Parathyroid adenoma (tissue), 2 donors: ENCODE data around the gene LY6G6F.

Source experiments
- H2AFZ ChIP-seq: fragments of 300-600 bp; sonication (generic); one replicate; pipeline ENCODE4 v1.7.0; 2017; ENCODE audit warnings: antibody characterized with exemption, mild to moderate bottlenecking
- H3K27ac ChIP-seq: fragments of 300-600 bp; sonication (generic); one replicate; pipeline ENCODE4 v1.7.0; 2017
- H3K27me3 ChIP-seq: fragments of 300-600 bp; sonication (generic); one replicate; pipeline ENCODE4 v1.7.0; 2017; ENCODE audit warnings: low read length; ENCODE audit not compliant: control insufficient read depth, insufficient read depth
- H3K36me3 ChIP-seq: fragments of 300-600 bp; sonication (generic); one replicate; pipeline ENCODE4 v1.7.0; 2017; ENCODE audit warnings: low read length; ENCODE audit not compliant: control insufficient read depth, insufficient read depth
- H3K4me1 ChIP-seq: fragments of 300-600 bp; sonication (generic); one replicate; pipeline ENCODE4 v1.7.0; 2017; ENCODE audit warnings: control low read depth
- H3K4me2 ChIP-seq: fragments of 300-600 bp; sonication (generic); one replicate; pipeline ENCODE4 v1.7.0; 2017; ENCODE audit warnings: low read length
- H3K4me3 ChIP-seq: fragments of 300-600 bp; sonication (generic); one replicate; pipeline ENCODE4 v1.7.0; 2017; ENCODE audit warnings: low read depth, low read length
- H3K79me2 ChIP-seq: fragments of 300-600 bp; sonication (generic); one replicate; pipeline ENCODE4 v1.7.0; 2017; ENCODE audit warnings: control low read depth
- H3K9ac ChIP-seq: fragments of 300-600 bp; sonication (generic); one replicate; pipeline ENCODE4 v1.7.0; 2017; ENCODE audit warnings: mild to moderate bottlenecking
- H3K9me3 ChIP-seq: fragments of 300-600 bp; sonication (generic); one replicate; pipeline ENCODE4 v1.7.0; 2017; ENCODE audit warnings: low read length; ENCODE audit not compliant: control insufficient read depth
- CTCF ChIP-seq: fragments of 300-600 bp; sonication (generic); IDR thresholded peaks from one replicate; pipeline ENCODE4 v1.7.0; 2017; ENCODE audit warnings: antibody characterized with exemption, mild to moderate bottlenecking
- donor health status: primary hyperparathyroidism.

The LY6G6F gene

DNA sequence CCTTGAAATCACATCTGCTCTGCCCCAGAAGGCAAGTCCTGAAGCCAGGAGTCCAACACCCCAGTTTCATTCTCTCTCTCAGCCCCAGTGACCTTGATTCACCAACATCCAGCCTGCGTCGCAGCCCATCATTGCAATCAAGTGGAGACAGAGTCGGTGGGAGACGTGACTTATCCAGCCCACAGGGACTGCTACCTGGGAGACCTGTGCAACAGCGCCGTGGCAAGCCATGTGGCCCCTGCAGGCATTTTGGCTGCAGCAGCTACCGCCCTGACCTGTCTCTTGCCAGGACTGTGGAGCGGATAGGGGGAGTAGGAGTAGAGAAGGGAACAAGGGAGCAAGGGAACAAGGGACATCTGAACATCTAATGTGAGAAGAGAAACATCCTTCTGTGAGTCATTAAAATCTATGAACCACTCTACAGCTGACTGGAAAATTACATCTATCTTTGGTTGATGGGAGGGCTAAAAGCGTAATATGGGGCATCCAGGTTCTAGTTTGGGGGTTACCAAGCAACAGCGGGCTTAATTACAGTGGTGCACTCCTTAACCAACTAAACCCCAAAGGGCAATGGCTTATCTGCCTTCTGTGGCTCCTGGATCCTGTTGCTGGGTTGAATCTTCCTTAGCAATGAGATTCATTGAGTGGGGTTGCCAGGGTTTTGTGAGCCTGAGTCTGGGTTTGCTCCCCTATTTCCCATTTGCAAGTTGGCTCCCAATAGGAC is 11.0 kb downstream of the LY6G6F start:
- H3K4me3 ChIP-seq = no peak overlapping the region
- H3K4me2 ChIP-seq = peak overlapping the region; percentile 45
- peak; percentile 29 for TF ChIP-seq CTCF
- no peaks in the 10 kb centered on the region for H3K9me3 ChIP-seq
- H3K27me3 ChIP-seq = no peaks in the 10 kb centered on the region
- no peak overlapping the region for H3K9ac ChIP-seq
- no peaks in the 10 kb centered on the region for H3K79me2 ChIP-seq
- H3K36me3 ChIP-seq = no peaks in the 10 kb centered on the region
- H3K27ac ChIP-seq = peak overlapping the region; percentile 15
- H3K4me1 ChIP-seq = peaks cover 14% of the 10 kb centered on the region
- H2AFZ ChIP-seq = peak overlapping the region; percentile 3

DNA sequence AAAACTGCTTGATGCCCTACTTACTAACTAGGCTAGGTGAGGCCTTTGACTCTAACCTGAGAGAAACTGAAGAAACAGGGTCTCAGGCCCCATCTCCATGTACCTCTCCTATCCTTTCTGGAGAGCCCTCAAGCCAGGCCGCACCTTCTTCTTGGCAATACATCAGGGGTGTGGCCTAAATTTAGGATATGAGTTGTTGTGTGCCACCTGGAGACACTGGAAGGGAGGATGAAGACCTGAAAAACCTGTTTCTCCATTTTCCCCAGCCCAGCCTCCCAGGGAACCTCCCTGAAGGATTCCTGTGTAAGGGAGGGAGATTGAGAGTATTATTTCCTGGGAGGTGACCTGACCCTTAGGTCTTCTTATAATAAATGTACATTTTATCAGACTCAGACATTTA is 11.6 kb downstream of the LY6G6F start:
- Histone ChIP-seq H2AFZ (peak overlapping the region; percentile 3), H3K27ac (peak overlapping the region; percentile 15), H3K9me3 (no peaks in the 10 kb centered on the region), H3K4me2 (peak overlapping the region; percentile 45), H3K4me3 (no peak overlapping the region), H3K9ac (no peak overlapping the region), H3K79me2 (no peaks in the 10 kb centered on the region), H3K27me3 (no peaks in the 10 kb centered on the region), H3K4me1 (peaks cover 14% of the 10 kb centered on the region), H3K36me3 (no peaks in the 10 kb centered on the region)
- no peak for TF ChIP-seq CTCF

- H2AFZ ChIP-seq = peak overlapping the region; percentile 3
- no peaks in the 10 kb centered on the region for H3K27me3 ChIP-seq
- H3K9me3 ChIP-seq = no peaks in the 10 kb centered on the region
- no peak overlapping the region for H3K9ac ChIP-seq
- H3K79me2 ChIP-seq = no peaks in the 10 kb centered on the region
- no peak overlapping the region for H3K27ac ChIP-seq
- H3K4me2 ChIP-seq = no peak overlapping the region
- no peak for TF ChIP-seq CTCF
- peaks cover 14% of the 10 kb centered on the region for H3K4me1 ChIP-seq
- no peak overlapping the region for H3K4me3 ChIP-seq
- no peaks in the 10 kb centered on the region for H3K36me3 ChIP-seq
Observed at GRCh38 chr6:31719001-31719400, 12.3 kb downstream of the LY6G6F start.

DNA sequence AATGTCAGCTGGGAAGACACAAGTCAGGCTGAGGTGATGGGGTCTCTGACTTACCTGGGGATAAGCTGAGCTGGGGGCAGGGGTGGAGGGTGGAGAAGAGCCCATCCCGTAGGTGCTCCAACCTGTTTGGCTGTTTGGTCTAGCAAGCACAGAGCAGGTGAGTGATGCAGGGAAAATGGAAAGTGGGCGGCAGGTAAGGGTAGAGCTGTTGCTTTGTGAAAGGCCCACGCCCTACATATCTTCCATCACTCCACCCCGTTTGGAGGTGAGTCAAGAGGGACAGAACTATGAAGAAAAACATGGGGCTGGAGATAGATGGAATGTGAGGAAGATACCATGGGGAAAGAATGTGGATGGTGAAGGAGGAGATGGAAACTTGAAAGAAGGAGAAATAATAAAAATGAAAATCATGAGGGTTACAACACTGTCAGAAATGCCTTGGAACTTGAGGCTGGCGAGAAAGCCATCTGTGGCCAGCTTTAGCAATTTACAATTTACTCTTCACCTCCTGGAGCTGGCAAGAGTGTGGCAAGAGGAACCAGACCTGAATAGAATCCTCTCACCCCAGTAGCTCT is 13.6 kb downstream of the LY6G6F start:
- no peak overlapping the region for H3K9ac ChIP-seq
- no peak overlapping the region for H3K4me2 ChIP-seq
- no peak overlapping the region for H3K27ac ChIP-seq
- H3K27me3 ChIP-seq = no peaks in the 10 kb centered on the region
- no peaks in the 10 kb centered on the region for H3K9me3 ChIP-seq
- H3K4me1 ChIP-seq = peaks cover 14% of the 10 kb centered on the region
- no peak overlapping the region for H3K4me3 ChIP-seq
- H2AFZ ChIP-seq = no peak overlapping the region
- no peaks in the 10 kb centered on the region for H3K79me2 ChIP-seq
- H3K36me3 ChIP-seq = no peaks in the 10 kb centered on the region
- TF ChIP-seq CTCF = no peak
